Adipocyte (in vitro differentiated cells): ENCODE results near the gene ITGA1.
"Not testable (repeated sequence)": the region's sequence is repeated elsewhere in the genome, so short reads cannot be mapped to it uniquely, and the experiment has no call there.

Experiments used
- DNase-seq: peaks from one replicate; pipeline ENCODE4 v3.0.0-alpha.2; 2015; ENCODE audit warnings: low read depth
- H3K27me3 ChIP-seq: replicated peaks from 2 replicates; pipeline ENCODE4 v1.7.0; 2013; ENCODE audit warnings: mild to moderate bottlenecking, low read length, moderate library complexity; ENCODE audit not compliant: control insufficient read depth, insufficient read depth
- H3K36me3 ChIP-seq: 2 replicates; pipeline ENCODE4 v1.7.0; 2013; ENCODE audit warnings: low read length, mild to moderate bottlenecking, moderate library complexity; ENCODE audit not compliant: control insufficient read depth, insufficient read depth, severe bottlenecking
- H3K4me1 ChIP-seq: 2 replicates; pipeline ENCODE4 v1.7.0; 2013; ENCODE audit warnings: mild to moderate bottlenecking, low read length, moderate library complexity; ENCODE audit not compliant: control insufficient read depth, insufficient read depth
- H3K4me3 ChIP-seq: 2 replicates; pipeline ENCODE4 v1.7.0; 2013; ENCODE audit warnings: mild to moderate bottlenecking, low read length, moderate library complexity
- H3K9ac ChIP-seq: 2 replicates; pipeline ENCODE4 v1.7.0; 2013; ENCODE audit warnings: mild to moderate bottlenecking, low read length, moderate library complexity
- H3K9me3 ChIP-seq: 2 replicates; pipeline ENCODE4 v1.7.0; 2013; ENCODE audit warnings: mild to moderate bottlenecking, low read length, moderate library complexity; ENCODE audit not compliant: control insufficient read depth

Gene ITGA1

GRCh38 chr5:52853650-52854049, 65.9 kb downstream of the ITGA1 start:
- H3K4me3 ChIP-seq = no peak overlapping the region
- no peaks in the 10 kb centered on the region for H3K9me3 ChIP-seq
- no peaks in the 10 kb centered on the region for H3K36me3 ChIP-seq
- DNase-seq = peak; percentile 73
- H3K4me1 ChIP-seq = peaks cover 19% of the 10 kb centered on the region
- H3K27me3 ChIP-seq = no peaks in the 10 kb centered on the region
- no peak overlapping the region for H3K9ac ChIP-seq

- Histone ChIP-seq H3K4me1 (peaks cover 19% of the 10 kb centered on the region), H3K4me3 (no peak overlapping the region), H3K9me3 (no peaks in the 10 kb centered on the region), H3K36me3 (no peaks in the 10 kb centered on the region), H3K27me3 (no peaks in the 10 kb centered on the region), H3K9ac (no peak overlapping the region)
- DNase-seq = no peak
Measured at GRCh38 chr5:52854301-52854700, 66.6 kb downstream of the ITGA1 start.

GRCh38 chr5:52854949-52855348, 67.2 kb downstream of the ITGA1 start:
- H3K4me1 ChIP-seq = peaks cover 23% of the 10 kb centered on the region
- no peaks in the 10 kb centered on the region for H3K36me3 ChIP-seq
- H3K9ac ChIP-seq = no peak overlapping the region
- no peak for DNase-seq
- H3K9me3 ChIP-seq = no peaks in the 10 kb centered on the region
- H3K4me3 ChIP-seq = no peak overlapping the region
- no peaks in the 10 kb centered on the region for H3K27me3 ChIP-seq

GRCh38 chr5:52856564-52856963, 68.8 kb downstream of the ITGA1 start:
- peaks cover 24% of the 10 kb centered on the region for H3K4me1 ChIP-seq
- no peak overlapping the region for H3K9ac ChIP-seq
- no peaks in the 10 kb centered on the region for H3K9me3 ChIP-seq
- no peaks in the 10 kb centered on the region for H3K27me3 ChIP-seq
- H3K36me3 ChIP-seq = no peaks in the 10 kb centered on the region
- no peak overlapping the region for H3K4me3 ChIP-seq
- DNase-seq = peak; percentile 35

- no peak overlapping the region for H3K9ac ChIP-seq
- no peaks in the 10 kb centered on the region for H3K9me3 ChIP-seq
- H3K27me3 ChIP-seq = no peaks in the 10 kb centered on the region
- peaks cover 23% of the 10 kb centered on the region for H3K4me1 ChIP-seq
- no peak overlapping the region for H3K4me3 ChIP-seq
- H3K36me3 ChIP-seq = no peaks in the 10 kb centered on the region
- peak; percentile 81 for DNase-seq
Measured at GRCh38 chr5:52859628-52860027, 71.9 kb downstream of the ITGA1 start.

GRCh38 chr5:52861368-52861767, 73.7 kb downstream of the ITGA1 start:
- no peaks in the 10 kb centered on the region for H3K9me3 ChIP-seq
- peaks cover 30% of the 10 kb centered on the region for H3K4me1 ChIP-seq
- no peak for DNase-seq
- H3K4me3 ChIP-seq = no peak overlapping the region
- no peaks in the 10 kb centered on the region for H3K27me3 ChIP-seq
- no peaks in the 10 kb centered on the region for H3K36me3 ChIP-seq
- no peak overlapping the region for H3K9ac ChIP-seq

GRCh38 chr5:52863715-52864290, 76.1 kb downstream of the ITGA1 start:
- peaks cover 26% of the 10 kb centered on the region for H3K4me1 ChIP-seq
- DNase-seq = peak; percentile 34
- H3K36me3 ChIP-seq = no peaks in the 10 kb centered on the region
- H3K27me3 ChIP-seq = no peaks in the 10 kb centered on the region
- H3K4me3 ChIP-seq = peak overlapping the region; percentile 66
- H3K9ac ChIP-seq = peak overlapping the region; percentile 51
- H3K9me3 ChIP-seq = no peaks in the 10 kb centered on the region

- DNase-seq = peak; percentile 78
Measured at GRCh38 chr5:52864371-52864770, 76.7 kb downstream of the ITGA1 start.

GRCh38 chr5:52864884-52865283, 77.2 kb downstream of the ITGA1 start:
- no peak overlapping the region for H3K4me3 ChIP-seq
- peaks cover 29% of the 10 kb centered on the region for H3K4me1 ChIP-seq
- no peaks in the 10 kb centered on the region for H3K27me3 ChIP-seq
- no peaks in the 10 kb centered on the region for H3K36me3 ChIP-seq
- no peak overlapping the region for H3K9ac ChIP-seq
- no peaks in the 10 kb centered on the region for H3K9me3 ChIP-seq
- DNase-seq = peak; percentile 79

More at GRCh38 chr5:52864371-52864770, 76.7 kb downstream of the ITGA1 start:
- no peaks in the 10 kb centered on the region for H3K9me3 ChIP-seq
- peaks cover 27% of the 10 kb centered on the region for H3K4me1 ChIP-seq
- H3K4me3 ChIP-seq = peak overlapping the region; percentile 66
- H3K9ac ChIP-seq = peak overlapping the region; percentile 51
- no peaks in the 10 kb centered on the region for H3K36me3 ChIP-seq
- H3K27me3 ChIP-seq = no peaks in the 10 kb centered on the region

- H3K27me3 ChIP-seq, H3K36me3 ChIP-seq, H3K9me3 ChIP-seq, DNase-seq, H3K4me3 ChIP-seq, H3K9ac ChIP-seq: not testable (repeated sequence)
- H3K4me1 ChIP-seq = peaks cover 39% of the 10 kb centered on the region
Measured at GRCh38 chr5:52865991-52866390, 78.3 kb downstream of the ITGA1 start.

GRCh38 chr5:52867809-52868208, 80.1 kb downstream of the ITGA1 start:
- Histone ChIP-seq H3K9me3 (no peaks in the 10 kb centered on the region), H3K9ac (no peak overlapping the region), H3K4me3 (no peak overlapping the region), H3K36me3 (no peaks in the 10 kb centered on the region), H3K4me1 (peaks cover 40% of the 10 kb centered on the region), H3K27me3 (no peaks in the 10 kb centered on the region)
- peak; percentile 22 for DNase-seq

- Histone ChIP-seq H3K9me3 (no peaks in the 10 kb centered on the region), H3K4me1 (peaks cover 40% of the 10 kb centered on the region), H3K27me3 (no peaks in the 10 kb centered on the region), H3K36me3 (no peaks in the 10 kb centered on the region), H3K4me3 (no peak overlapping the region), H3K9ac (no peak overlapping the region)
- no peak for DNase-seq
Measured at GRCh38 chr5:52868417-52868816, 80.7 kb downstream of the ITGA1 start.
